HepG2 (cell line): ENCODE measurements around the gene PHF14. TPM values are rescaled to one million over a fixed set of nuclear protein-coding genes. Genes with fewer than 3 reads are reported as not detected.

ENCODE experiments used
- ATAC-seq: fragments of 200-7000 bp; cut with Tn5 transposase; 3 replicates; pipeline ENCODE4 v1.9.1; 2020; ENCODE audit warnings: mild to moderate bottlenecking, moderate library complexity
- BruUV-seq: library from RNA; stranded (reverse); fragments of 400-500 nt; replicated peaks from 2 replicates; lab custom pipeline; 2021; lab: Mats Ljungman, UMichigan
- CTCF ChIA-PET: fragments of 300-600 bp; formaldehyde crosslinking; extraction: SDS; loops from one replicate; lab custom pipeline; 2021; ENCODE audit warnings: low total read pairs, inconsistent platforms, low intra/inter-chr PET ratio; lab: Yijun Ruan, JAX
- POLR2A ChIA-PET: fragments of 350-600 bp; sonication (Branson Sonifier 250); formaldehyde crosslinking; loops from one replicate; lab custom pipeline; 2020; ENCODE audit warnings: antibody characterized with exemption, inconsistent platforms; lab: Yijun Ruan, JAX
- DNase-seq: peaks from one replicate; pipeline ENCODE4 v3.0.0-alpha.2; 2015; ENCODE audit warnings: low spot score
- FAIRE-seq: peaks from 3 replicates; lab custom pipeline; 2011; peaks lifted over from hg19 to GRCh38; lab: Jason Lieb, UNC
- H2AFZ ChIP-seq: one replicate; pipeline ENCODE4 v1.6.1; 2011; ENCODE audit warnings: low read length, inconsistent platforms
- H3K27ac ChIP-seq: fragments of 300-600 bp; 3 replicates; pipeline ENCODE4 v1.8.0; 2011; ENCODE audit warnings: mixed run types, mild to moderate bottlenecking, mixed read lengths, low read length, inconsistent platforms; ENCODE audit not compliant: insufficient read depth; ENCODE audit errors: extremely low read length
- H3K27me3 ChIP-seq, 2 experiments: fragments of 200-600 bp in 1 of 2; 2 replicates in 1 of 2; 3 replicates in 1 of 2; pipeline versions ENCODE4 v1.6.0 to v1.8.0; 2011; ENCODE audit warnings: low read length in 2 of 2, mild to moderate bottlenecking in 2 of 2, moderate library complexity in 2 of 2, inconsistent platforms in 1 of 2; ENCODE audit not compliant: insufficient read depth in 2 of 2, control insufficient read depth in 1 of 2
- H3K36me3 ChIP-seq, 2 experiments: fragments of 200-600 bp in 1 of 2; replicated peaks in 1 of 2; 2 replicates in 1 of 2; 3 replicates in 1 of 2; pipeline versions ENCODE4 v1.5.1 to v1.8.0; 2011; ENCODE audit warnings: low read length in 2 of 2, inconsistent platforms in 1 of 2; ENCODE audit not compliant: insufficient read depth in 2 of 2, control insufficient read depth in 1 of 2
- H3K4me1 ChIP-seq: 2 replicates; pipeline ENCODE4 v1.5.1; 2012; ENCODE audit warnings: low read length, inconsistent platforms; ENCODE audit not compliant: insufficient read depth
- H3K4me2 ChIP-seq: 2 replicates; pipeline ENCODE4 v1.6.0; 2011; ENCODE audit warnings: low read depth, low read length, inconsistent platforms
- H3K4me3 ChIP-seq, 3 experiments: fragments of 200-600 bp in 1 of 3; sonication (generic), shearing (Covaris generic) in 1 of 3; replicated peaks in 1 of 3; 2 replicates each; pipeline ENCODE4 v1.5.1; 2011 to 2016; ENCODE audit warnings: low read length in 3 of 3, inconsistent platforms in 2 of 3, low read depth in 2 of 3, mild to moderate bottlenecking in 2 of 3, control low read depth in 1 of 3, mixed read lengths in 1 of 3; ENCODE audit not compliant: insufficient read depth in 1 of 3
- H3K79me2 ChIP-seq: one replicate; pipeline ENCODE4 v1.6.1; 2011; ENCODE audit warnings: low read length, inconsistent platforms; ENCODE audit not compliant: insufficient read depth
- H3K9ac ChIP-seq: 2 replicates; pipeline ENCODE4 v1.6.0; 2011; ENCODE audit warnings: mild to moderate bottlenecking, low read depth, low read length, inconsistent platforms; ENCODE audit not compliant: insufficient read depth
- H3K9me3 ChIP-seq: 2 replicates; pipeline ENCODE4 v1.5.1; 2012; ENCODE audit warnings: mild to moderate bottlenecking, low read length
- H4K20me1 ChIP-seq: 2 replicates; pipeline ENCODE4 v1.6.0; 2011; ENCODE audit warnings: inconsistent platforms, mild to moderate bottlenecking, low read length, moderate library complexity; ENCODE audit not compliant: insufficient read depth
- ADNP ChIP-seq: sonication (generic); formaldehyde crosslinking; IDR thresholded peaks from 2 replicates; pipeline ENCODE4 v1.4.0; 2020; ENCODE audit warnings: missing genetic modification reagents
- PHF5A ChIP-seq: IDR thresholded peaks from one replicate; pipeline ENCODE4 v1.6.1; 2018; ENCODE audit warnings: low read depth, missing genetic modification reagents; ENCODE audit not compliant: unreplicated experiment
- ZNF276 ChIP-seq: sonication (generic); formaldehyde crosslinking; IDR thresholded peaks from 2 replicates; pipeline ENCODE4 v1.4.0; 2020; ENCODE audit warnings: mild to moderate bottlenecking, low read depth, missing genetic modification reagents
- ZNF383 ChIP-seq: sonication (generic); formaldehyde crosslinking; IDR thresholded peaks from 2 replicates; pipeline ENCODE4 v1.4.0; 2020; ENCODE audit warnings: missing genetic modification reagents, mild to moderate bottlenecking, borderline replicate concordance
- ZNF792 ChIP-seq: IDR thresholded peaks from 2 replicates; pipeline ENCODE4 v1.6.1; 2016
- ZSCAN31 ChIP-seq: sonication (generic); formaldehyde crosslinking; IDR thresholded peaks from 2 replicates; pipeline ENCODE4 v1.5.0; 2020; ENCODE audit warnings: low read depth, mild to moderate bottlenecking, missing genetic modification reagents
- WGBS: methylation state at CpG from one replicate; pipeline ENCODE4 v1.1.6; 2017; ENCODE audit warnings: low lambda C conversion rate; 5-methylcytosine and 5-hydroxymethylcytosine counted together
- in situ Hi-C: cut with HindIII; loops from 2 replicates; pipeline ENCODE4 v1.10.0; 2017; ENCODE audit warnings: low pct_unique_long_range_greater_than_20kb; ENCODE audit not compliant: extremely low pct_ligation_motif_present
- intact Hi-C: fragments of 100-400 bp; cut with micrococcal nuclease; formaldehyde crosslinking; loops from one replicate; pipeline ENCODE4 v1.10.0; 2022; ENCODE audit not compliant: unreplicated experiment
- polyA plus RNA-seq, 8 experiments: library from polyadenylated mRNA; depleted of rRNA in 3 of 8; stranded (reverse) in 7 of 8; unstranded in 1 of 8; fragments of >200 nt; fragmentation: Illumina TruSeq in 4 of 8; extraction: Trizol in 4 of 8; gene quantifications; 2 replicates each; pipeline versions ENCODE4 v1.2.1 to v1.2.3, GENCODE V29; 2011 to 2016; ENCODE audit warnings: low read depth in 4 of 8, missing spikeins in 1 of 8, mixed read lengths in 1 of 8; ENCODE audit not compliant: insufficient read depth in 1 of 8
- total RNA-seq, 5 experiments: library from RNA; depleted of rRNA; stranded (reverse); fragments of >200 nt; fragmentation: Illumina TruSeq; extraction: Trizol; gene quantifications; 2 replicates each; pipeline ENCODE4 v1.2.3, GENCODE V29; 2016; ENCODE audit warnings: low read depth in 1 of 5
- TF ChIP-seq, protein P1 (sequence below): sonication (generic); formaldehyde crosslinking; IDR thresholded peaks from 2 replicates; pipeline ENCODE4 v1.9.0; 2021; ENCODE audit warnings: missing genetic modification reagents, borderline replicate concordance

Gene PHF14
- total and polyA plus RNA-seq, 2 of the 13 experiments (the other 11 are each of a cell fraction or from before 2014, with no cell fraction given), result 18.9 to 68.7 TPM

DNA sequence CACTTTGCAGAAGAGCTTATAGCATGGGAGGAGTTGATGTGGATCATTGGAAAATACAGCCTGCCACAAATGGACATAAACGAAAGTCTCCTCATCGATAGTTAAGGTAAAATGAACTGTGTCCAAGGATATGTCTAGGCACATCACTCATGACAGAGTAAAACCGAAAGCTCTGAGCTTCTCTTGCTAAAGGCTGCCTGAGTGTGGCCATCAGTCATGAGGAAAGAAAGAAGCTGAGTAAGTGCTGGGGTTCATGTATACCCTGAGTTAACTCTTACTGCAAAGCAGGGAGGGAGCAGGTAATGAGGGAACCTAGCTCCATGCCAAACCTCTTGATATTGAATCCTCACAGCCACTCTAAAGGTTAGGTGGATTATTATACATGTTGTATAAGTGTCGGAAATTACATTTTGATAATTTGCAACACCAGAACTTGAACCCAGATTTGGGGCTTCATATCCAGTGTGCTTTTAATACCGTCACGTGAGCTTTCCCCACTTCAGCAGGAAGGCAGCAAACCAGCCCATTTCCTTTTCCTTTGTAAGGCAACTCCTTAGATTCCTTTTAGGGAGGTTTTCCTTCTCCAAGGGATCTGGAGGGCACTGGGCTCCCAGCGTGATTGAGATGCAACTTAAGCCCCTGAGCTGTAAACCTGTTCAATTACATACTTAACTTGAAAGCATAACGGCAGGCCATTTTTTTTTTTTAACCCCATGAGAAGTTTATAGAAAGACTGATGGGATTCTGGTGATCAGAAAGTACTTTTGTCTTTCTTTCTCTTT is 215.0 kb downstream of the PHF14 start:
- ChIA-PET POLR2A (no interaction called here), CTCF (no interaction called here)
- H3K27ac ChIP-seq, result no peak overlapping the region
- no TSS peak for BruUV-seq
- no peaks in the 10 kb centered on the region for H3K9me3 ChIP-seq
- FAIRE-seq, result no peak
- H3K9ac ChIP-seq, result no peak overlapping the region
- H3K27me3 ChIP-seq, result no peaks in the 10 kb centered on the region
- no peaks in the 10 kb centered on the region for H3K36me3 ChIP-seq
- TF ChIP-seq PHF5A (CRISPR knock-in tag), result no peak
- no peak for TF ChIP-seq ZSCAN31
- TF ChIP-seq, protein P1, sequence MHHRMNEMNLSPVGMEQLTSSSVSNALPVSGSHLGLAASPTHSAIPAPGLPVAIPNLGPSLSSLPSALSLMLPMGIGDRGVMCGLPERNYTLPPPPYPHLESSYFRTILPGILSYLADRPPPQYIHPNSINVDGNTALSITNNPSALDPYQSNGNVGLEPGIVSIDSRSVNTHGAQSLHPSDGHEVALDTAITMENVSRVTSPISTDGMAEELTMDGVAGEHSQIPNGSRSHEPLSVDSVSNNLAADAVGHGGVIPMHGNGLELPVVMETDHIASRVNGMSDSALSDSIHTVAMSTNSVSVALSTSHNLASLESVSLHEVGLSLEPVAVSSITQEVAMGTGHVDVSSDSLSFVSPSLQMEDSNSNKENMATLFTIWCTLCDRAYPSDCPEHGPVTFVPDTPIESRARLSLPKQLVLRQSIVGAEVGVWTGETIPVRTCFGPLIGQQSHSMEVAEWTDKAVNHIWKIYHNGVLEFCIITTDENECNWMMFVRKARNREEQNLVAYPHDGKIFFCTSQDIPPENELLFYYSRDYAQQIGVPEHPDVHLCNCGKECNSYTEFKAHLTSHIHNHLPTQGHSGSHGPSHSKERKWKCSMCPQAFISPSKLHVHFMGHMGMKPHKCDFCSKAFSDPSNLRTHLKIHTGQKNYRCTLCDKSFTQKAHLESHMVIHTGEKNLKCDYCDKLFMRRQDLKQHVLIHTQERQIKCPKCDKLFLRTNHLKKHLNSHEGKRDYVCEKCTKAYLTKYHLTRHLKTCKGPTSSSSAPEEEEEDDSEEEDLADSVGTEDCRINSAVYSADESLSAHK, result no peak
- no peak for TF ChIP-seq ZNF383 (CRISPR knock-in tag)
- TF ChIP-seq ADNP (CRISPR knock-in tag), result no peak
- no peak for TF ChIP-seq ZNF792 (CRISPR knock-in tag)
- TF ChIP-seq ZNF276 (CRISPR knock-in tag), result no peak
- TF ChIP-seq, all 625 proteins: peak for 0
- H3K4me1 ChIP-seq, result peaks cover 23% of the 10 kb centered on the region
- no peak for DNase-seq
- H3K4me3 ChIP-seq, result no peak overlapping the region; a peak in 1 of 6 replicates
- H3K79me2 ChIP-seq, result no peaks in the 10 kb centered on the region
- intact Hi-C loops (no loop called here), in situ Hi-C loops (no loop called here)
- H3K4me2 ChIP-seq, result peak overlapping the region; percentile 29
- 50% methylated on average over 8 of the region's 8 CpGs for WGBS
- no peaks in the 10 kb centered on the region for H4K20me1 ChIP-seq
- no peak overlapping the region for H2AFZ ChIP-seq
- ATAC-seq, result no peak
